OCI-LY3 (cell line): ENCODE data around the gene SCGB2A2.
A peak's percentile ranks its signal among the peaks of the same experiment; 100 is the strongest.

Experiments used
- CTCF ChIP-seq: fragments of 200-600, 300-600 bp; sonication (generic); IDR thresholded peaks from 2 replicates; pipeline ENCODE4 v1.5.1; 2014; ENCODE audit warnings: antibody characterized with exemption, low read length, low read depth
- EZH2phosphoT487 ChIP-seq: fragments of 200-600 bp; shearing (Covaris generic); IDR thresholded peaks from 2 replicates; pipeline ENCODE4 v1.6.1; 2018; ENCODE audit warnings: antibody characterized with exemption, mixed run types, low read depth

- TF ChIP-seq CTCF (peak; percentile 23), EZH2phosphoT487 (no peak)
Observed at GRCh38 chr11:62269654-62270278, at the start of gene SCGB2A2.
